GM12865 (cell line): Measurements from ENCODE around the gene MEIS1.

Experiments used
- DNase-seq: peaks from one replicate; pipeline ENCODE4 v3.0.0; 2010; ENCODE audit warnings: low read depth
- H3K4me3 ChIP-seq: 2 replicates; pipeline ENCODE4 v1.5.1; 2011; ENCODE audit warnings: mild to moderate bottlenecking, low read depth, low read length, control low read depth
- CTCF ChIP-seq: IDR thresholded peaks from 2 replicates; pipeline ENCODE4 v1.5.1; 2011; ENCODE audit warnings: low read length, control low read depth, low read depth, inconsistent platforms; ENCODE audit not compliant: insufficient read depth; ENCODE audit errors: missing control alignments

The MEIS1 gene

GRCh38 chr2:66575625-66576310 lies 140.8 kb downstream of the MEIS1 start:
- no peak for DNase-seq
- no peak overlapping the region for H3K4me3 ChIP-seq
- TF ChIP-seq CTCF = no peak

GRCh38 chr2:66576311-66576560 lies 141.3 kb downstream of the MEIS1 start:
- no peak for TF ChIP-seq CTCF
- no peak overlapping the region for H3K4me3 ChIP-seq
- DNase-seq = no peak

- no peak for DNase-seq
- H3K4me3 ChIP-seq = no peak overlapping the region
- TF ChIP-seq CTCF = no peak
These were observed 141.8 kb downstream of the MEIS1 start for GRCh38 chr2:66576561-66577320.

- H3K4me3 ChIP-seq = no peak overlapping the region
- no peak for DNase-seq
These were observed 142.6 kb downstream of the MEIS1 start for GRCh38 chr2:66577321-66578053.

GRCh38 chr2:66578054-66578686 lies 143.2 kb downstream of the MEIS1 start:
- no peak overlapping the region for H3K4me3 ChIP-seq
- no peak for DNase-seq
- no peak for TF ChIP-seq CTCF

More at GRCh38 chr2:66577321-66578053, 142.6 kb downstream of the MEIS1 start:
- no peak for TF ChIP-seq CTCF

- no peak for DNase-seq
- no peak for TF ChIP-seq CTCF
- no peak overlapping the region for H3K4me3 ChIP-seq
These were observed 143.8 kb downstream of the MEIS1 start for GRCh38 chr2:66578687-66579106.
